DMS53 (cell line): Measurements from ENCODE around the gene TPPP2.

Experiments used
- DNase-seq: peaks from one replicate; lab custom pipeline; 2025; lab: John Stamatoyannopoulos, UW

TPPP2 gene

GRCh38 chr14:21077672-21078071 lies 47.7 kb downstream of the TPPP2 start:
- no peak for DNase-seq

GRCh38 chr14:21078287-21078686 lies 48.3 kb downstream of the TPPP2 start:
- no peak for DNase-seq

GRCh38 chr14:21078726-21079125 lies 48.7 kb downstream of the TPPP2 start:
- no peak for DNase-seq

- no peak for DNase-seq
These were observed 51.6 kb downstream of the TPPP2 start for GRCh38 chr14:21081521-21082142.
